Stomach (tissue), 4 donors: ENCODE measurements around the gene SERPINI1.

Experiments
- EP300 ChIP-seq: sonication (generic); formaldehyde crosslinking; IDR thresholded peaks from one replicate; pipeline ENCODE4 v1.6.1; 2017; ENCODE audit warnings: antibody characterized with exemption
- TF ChIP-seq, protein P1 (sequence below), 7 experiments: fragments of 450-650 bp in 4 of 7; fragments of 200-600 bp in 3 of 7; sonication (generic) in 3 of 7; IDR thresholded peaks; one replicate each; pipeline ENCODE4 v1.5.1; 2016 to 2019; ENCODE audit warnings: antibody characterized with exemption in 7 of 7, control low read depth in 2 of 7, mild to moderate bottlenecking in 1 of 7

DNA sequence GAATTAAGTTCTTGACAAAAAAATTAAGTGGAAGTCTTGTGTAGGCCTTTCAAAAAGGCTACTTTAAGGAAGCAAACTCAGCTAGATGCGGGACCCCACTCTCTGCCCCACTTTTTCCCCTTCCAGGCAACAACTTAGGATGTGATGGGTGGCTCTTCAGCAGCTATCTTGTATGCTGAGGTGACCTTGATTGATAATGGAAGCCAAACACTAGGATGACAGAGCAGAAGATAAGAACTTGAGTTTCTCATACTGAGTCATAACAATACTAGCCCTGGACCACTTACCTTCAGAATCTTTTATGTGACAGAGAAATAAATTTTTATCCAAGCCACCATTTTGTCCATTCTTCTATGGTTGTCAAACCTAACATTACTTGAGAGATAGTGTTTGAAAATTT lies 16.9 kb upstream of the SERPINI1 start:
- TF ChIP-seq, protein P1, sequence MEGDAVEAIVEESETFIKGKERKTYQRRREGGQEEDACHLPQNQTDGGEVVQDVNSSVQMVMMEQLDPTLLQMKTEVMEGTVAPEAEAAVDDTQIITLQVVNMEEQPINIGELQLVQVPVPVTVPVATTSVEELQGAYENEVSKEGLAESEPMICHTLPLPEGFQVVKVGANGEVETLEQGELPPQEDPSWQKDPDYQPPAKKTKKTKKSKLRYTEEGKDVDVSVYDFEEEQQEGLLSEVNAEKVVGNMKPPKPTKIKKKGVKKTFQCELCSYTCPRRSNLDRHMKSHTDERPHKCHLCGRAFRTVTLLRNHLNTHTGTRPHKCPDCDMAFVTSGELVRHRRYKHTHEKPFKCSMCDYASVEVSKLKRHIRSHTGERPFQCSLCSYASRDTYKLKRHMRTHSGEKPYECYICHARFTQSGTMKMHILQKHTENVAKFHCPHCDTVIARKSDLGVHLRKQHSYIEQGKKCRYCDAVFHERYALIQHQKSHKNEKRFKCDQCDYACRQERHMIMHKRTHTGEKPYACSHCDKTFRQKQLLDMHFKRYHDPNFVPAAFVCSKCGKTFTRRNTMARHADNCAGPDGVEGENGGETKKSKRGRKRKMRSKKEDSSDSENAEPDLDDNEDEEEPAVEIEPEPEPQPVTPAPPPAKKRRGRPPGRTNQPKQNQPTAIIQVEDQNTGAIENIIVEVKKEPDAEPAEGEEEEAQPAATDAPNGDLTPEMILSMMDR (IDR thresholded peaks at IDR 0.05) = no peak
- no peak for TF ChIP-seq EP300
